HG03432 (cell line): ENCODE results near the gene PSD2.
A peak's percentile ranks its signal among the peaks of the same experiment; 100 is the strongest.

ENCODE experiments used
- ATAC-seq: cut with Tn5 transposase; IDR thresholded peaks from one replicate; pipeline ENCODE4 v1.9.1; 2021; ENCODE audit warnings: mild to moderate bottlenecking, moderate library complexity; ENCODE audit not compliant: unreplicated experiment

Gene PSD2

GRCh38 chr5:139795074-139796001 is at the start of gene PSD2:
Gene PSD2, plus strand, starts transcription at chr5:139795808. Its CDS starts 13,633 bp downstream, at chr5:139809441.
- no peak for ATAC-seq

GRCh38 chr5:139746691-139747582 is 48.7 kb upstream of the PSD2 start:
- peak; percentile 52 for ATAC-seq

GRCh38 chr5:139747583-139748504 is 47.8 kb upstream of the PSD2 start:
- ATAC-seq: peak; percentile 26

- no peak for ATAC-seq
These were observed 47.1 kb upstream of the PSD2 start for GRCh38 chr5:139748505-139748826.

- ATAC-seq: no peak
These were observed 46.4 kb upstream of the PSD2 start for GRCh38 chr5:139749242-139749641.

- ATAC-seq: no peak
These were observed 44.4 kb upstream of the PSD2 start for GRCh38 chr5:139751236-139751635.

- no peak for ATAC-seq
These were observed 42.8 kb upstream of the PSD2 start for GRCh38 chr5:139752506-139753473.

- ATAC-seq: peak; percentile 43
These were observed 39.5 kb upstream of the PSD2 start for GRCh38 chr5:139755892-139756671.

GRCh38 chr5:139756971-139757370 is 38.6 kb upstream of the PSD2 start:
- no peak for ATAC-seq

GRCh38 chr5:139757727-139758509 is 37.7 kb upstream of the PSD2 start:
- no peak for ATAC-seq

GRCh38 chr5:139758510-139759075 is 37.0 kb upstream of the PSD2 start:
- no peak for ATAC-seq

- no peak for ATAC-seq
These were observed 36.3 kb upstream of the PSD2 start for GRCh38 chr5:139759219-139759721.

GRCh38 chr5:139760066-139761056 is 35.2 kb upstream of the PSD2 start:
- no peak for ATAC-seq

GRCh38 chr5:139761057-139761450 is 34.6 kb upstream of the PSD2 start:
- ATAC-seq: no peak

GRCh38 chr5:139761501-139761900 is 34.1 kb upstream of the PSD2 start:
- no peak for ATAC-seq

GRCh38 chr5:139762615-139763170 is 32.9 kb upstream of the PSD2 start:
- no peak for ATAC-seq
